Psoas muscle (tissue), 8 donors: ENCODE results near the gene PIF1. TPM values are rescaled to one million over a fixed set of nuclear protein-coding genes. Genes with fewer than 3 reads are reported as not detected.

Experiments
- ATAC-seq, 4 donors: fragments of 200-7000 bp; cut with Tn5 transposase; one replicate each; pipeline ENCODE4 v1.9.1; 2020; ENCODE audit warnings: moderate library complexity in 3 of 4, mild to moderate bottlenecking in 2 of 4
- DNase-seq, 2 donors: peaks; one replicate each; pipeline ENCODE4 v3.0.0-alpha.2; 2020
- H3K27ac ChIP-seq: fragments of 200-600 bp; one replicate; pipeline ENCODE4 v1.8.0; 2022
- H3K27me3 ChIP-seq, 3 donors: fragments of 200-600 bp in 1 of 3; one replicate each; pipeline versions ENCODE4 v1.6.1 to v1.8.0; 2013 to 2022; ENCODE audit warnings: low read length in 2 of 3, mild to moderate bottlenecking in 2 of 3, moderate library complexity in 1 of 3; ENCODE audit not compliant: insufficient read depth in 3 of 3
- H3K36me3 ChIP-seq, 2 donors: fragments of 200-600 bp in 1 of 2; one replicate each; pipeline versions ENCODE4 v1.6.1 to v1.8.0; 2013 to 2022; ENCODE audit warnings: low read depth in 1 of 2, mild to moderate bottlenecking in 1 of 2, moderate library complexity in 1 of 2; ENCODE audit not compliant: insufficient read depth in 1 of 2
- H3K4me1 ChIP-seq: fragments of 200-600 bp; one replicate; pipeline ENCODE4 v1.8.0; 2022
- H3K4me3 ChIP-seq: fragments of 200-600 bp; one replicate; pipeline ENCODE4 v1.8.0; 2022; ENCODE audit warnings: mild to moderate bottlenecking
- H3K9me3 ChIP-seq: fragments of 200-600 bp; one replicate; pipeline ENCODE4 v1.8.0; 2022
- CTCF ChIP-seq: fragments of 200-600 bp; IDR thresholded peaks from one replicate; pipeline ENCODE4 v1.8.0; 2022; ENCODE audit warnings: antibody characterized with exemption
- WGBS, 3 donors: extraction: QIAGEN DNeasy Blood & Tissue Kit; methylation state at CpG; one replicate each; pipeline versions ENCODE4 v1.1.6 to v1.1.7; 2013; 5-methylcytosine and 5-hydroxymethylcytosine counted together
- intact Hi-C, 2 donors: fragments of 100-400 bp; cut with DNase I; formaldehyde crosslinking; loops; one replicate each; pipeline versions ENCODE4 v1.11.0 to v1.14.2; 2022
- polyA plus RNA-seq, 3 donors: library from polyadenylated mRNA; stranded (reverse); fragments of 200-250 nt; gene quantifications; one replicate each; pipeline ENCODE4 v1.2.3, GENCODE V29; 2013
- total RNA-seq, 4 donors: library from RNA; stranded (reverse); fragmentation: NEBNext Ultra II Directional in 2 of 4; extraction: Animal tissue kit (Norgen Biotek cat#: 25700) in 2 of 4; gene quantifications; one replicate each; pipeline versions ENCODE4 v1.2.1 to v1.2.4, GENCODE V29; 2021 to 2023
- donor health status: healthy with polysubstance abuse.
- donor health status: DM: no; HTN: no; CAD: no; lungs with moderate emphysema.
- donor health status: Bipolar disorder and iron deficiency.
- donor health status: healthy.
- donor health status: DM: yes; HTN: yes; CAD: no.
- donor health status: DM: no; HTN: no; CAD: no.
- donor health status: DM: no; HTN: no; CAD: no.
- donor health status: DM: yes; HTN: yes; CAD: no.

The PIF1 gene
- total and polyA plus RNA-seq, 7 donors = 0.24 to 0.52 (median 0.36) TPM

DNA sequence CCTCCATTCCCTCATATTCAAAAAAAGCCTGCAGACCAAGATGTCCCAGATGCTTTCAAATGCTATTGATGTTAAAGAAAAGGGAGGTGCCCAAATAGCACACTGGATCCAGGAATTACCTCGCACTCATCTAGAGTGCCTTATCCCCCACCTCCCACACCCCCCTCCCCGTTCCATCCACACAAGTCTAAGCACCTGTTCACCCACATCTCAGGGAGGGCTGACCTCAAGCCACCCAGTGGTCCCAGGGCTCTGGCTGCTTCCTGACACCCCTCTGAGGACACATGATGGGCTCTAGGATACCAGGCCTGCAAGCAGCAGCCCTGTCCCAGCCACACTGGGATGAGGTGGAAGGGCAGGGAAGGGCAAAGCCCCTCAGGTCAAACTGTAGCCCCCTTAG lies 54.8 kb downstream of the PIF1 start:
- H3K27ac ChIP-seq = no peak overlapping the region
- DNase-seq (no peak), ATAC-seq (no peak)
- H3K9me3 ChIP-seq = no peaks in the 10 kb centered on the region
- peaks cover 0 to 14% (median 6%) of the 10 kb centered on the region in 3 donors for H3K27me3 ChIP-seq
- no peaks in the 10 kb centered on the region for H3K36me3 ChIP-seq
- no peaks in the 10 kb centered on the region for H3K4me1 ChIP-seq
- intact Hi-C loops = loop anchor here in 1 of 2 donors (5.0 kb wide), 1 partner anchor 52 kb away; no protein-coding TSS in a partner anchor
- no peak overlapping the region for H3K4me3 ChIP-seq
- 41 to 58% (median 55%) methylated on average over 2 of the region's 2 CpGs for WGBS, 3 donors
- no peak for TF ChIP-seq CTCF

GRCh38 chr15:64767203-64767602 lies 58.2 kb downstream of the PIF1 start:
- no peak for TF ChIP-seq CTCF
- no peaks in the 10 kb centered on the region for H3K4me1 ChIP-seq
- H3K27me3 ChIP-seq = no peaks in the 10 kb centered on the region
- no peak overlapping the region for H3K27ac ChIP-seq
- no peaks in the 10 kb centered on the region for H3K9me3 ChIP-seq
- no peak overlapping the region for H3K4me3 ChIP-seq
- H3K36me3 ChIP-seq = no peaks in the 10 kb centered on the region
- intact Hi-C loops = no loop called here
- DNase-seq (no peak), ATAC-seq (no peak)
- WGBS, 3 donors = 85 to 93% (median 87%) methylated on average over 7 of the region's 7 CpGs

DNA sequence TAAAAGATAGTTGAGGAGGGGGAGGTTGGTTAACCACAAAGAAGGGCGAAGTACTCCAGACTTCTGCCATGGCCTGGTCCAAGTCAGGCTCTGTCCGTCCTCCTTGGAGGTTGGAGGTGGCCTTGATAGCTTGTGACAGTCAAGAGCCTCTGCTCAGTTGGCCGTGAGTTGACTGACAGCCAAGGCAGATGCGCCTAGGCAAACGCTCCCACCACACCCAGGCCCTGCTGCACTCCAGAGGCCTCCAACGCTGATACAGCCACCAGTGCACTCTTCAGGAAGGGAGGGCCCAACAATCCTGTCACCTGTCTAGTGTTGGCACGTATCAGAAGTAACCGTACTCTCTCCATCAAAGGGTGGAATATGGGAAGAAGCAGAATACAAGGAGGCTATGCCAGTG lies 59.4 kb downstream of the PIF1 start:
- intact Hi-C loops = no loop called here
- Histone ChIP-seq H3K27me3 (no peaks in the 10 kb centered on the region), H3K36me3 (no peaks in the 10 kb centered on the region), H3K4me3 (no peak overlapping the region), H3K9me3 (no peaks in the 10 kb centered on the region), H3K27ac (no peak overlapping the region), H3K4me1 (no peaks in the 10 kb centered on the region)
- ATAC-seq (no peak), DNase-seq (no peak)
- WGBS, 3 donors = 68 to 82% (median 71%) methylated on average over 8 of the region's 8 CpGs
- no peak for TF ChIP-seq CTCF

Other genes starting within 250 kb of the PIF1 start
- gene RBPMS2, start 50.1 kb downstream of the PIF1 start, total RNA-seq = 1 to 10 TPM; 1.9 to 3.6 (median 2.3) TPM
- 1 to 10 TPM; 1.6 to 2.0 (median 2.0) TPM for gene RBPMS2, start 50.1 kb downstream of the PIF1 start, polyA plus RNA-seq
- 1 to 10 TPM; 5.2 to 6.7 (median 6.2) TPM for gene PLEKHO2, start 16.3 kb upstream of the PIF1 start, total RNA-seq
- 1 to 10 TPM; 1.9 to 4.4 (median 2.9) TPM for gene PLEKHO2, start 16.3 kb upstream of the PIF1 start, polyA plus RNA-seq
- gene ANKDD1A, start 86.3 kb upstream of the PIF1 start, total RNA-seq = 1 to 10 TPM in 1 of 4 donors, under 1 TPM in 3; 0.46 to 1.2 (median 0.92) TPM
- under 1 TPM; 0.18 to 0.30 (median 0.20) TPM for gene ANKDD1A, start 86.3 kb upstream of the PIF1 start, polyA plus RNA-seq
- 10 to 100 TPM; 38.6 to 66.9 (median 52.1) TPM for gene SPG21, start 164.3 kb upstream of the PIF1 start, total RNA-seq
- 100 to 1,000 TPM in 1 of 3 donors, 10 to 100 TPM in 2; 58.4 to 106 (median 58.4) TPM for gene SPG21, start 164.3 kb upstream of the PIF1 start, polyA plus RNA-seq
- gene MTFMT, start 204.0 kb upstream of the PIF1 start, total RNA-seq = 10 to 100 TPM in 3 of 4 donors, 1 to 10 TPM in 1; 9.5 to 18.1 (median 14.8) TPM
- 10 to 100 TPM in 2 of 3 donors, 1 to 10 TPM in 1; 9.4 to 14.4 (median 10.0) TPM for gene MTFMT, start 204.0 kb upstream of the PIF1 start, polyA plus RNA-seq
- gene SLC51B, start 219.7 kb upstream of the PIF1 start, total RNA-seq = not detected
- under 1 TPM in 2 of 3 donors, not detected in 1; 0.04 to 0.07 TPM for gene SLC51B, start 219.7 kb upstream of the PIF1 start, polyA plus RNA-seq
- 1 to 10 TPM; 2.5 to 6.3 (median 3.2) TPM for gene RASL12, start 242.3 kb upstream of the PIF1 start, total RNA-seq
- 1 to 10 TPM; 2.6 to 3.0 (median 3.0) TPM for gene RASL12, start 242.3 kb upstream of the PIF1 start, polyA plus RNA-seq